Neural cell (in vitro differentiated cells): ENCODE results near the gene SOX5. TPM values are rescaled to one million over a fixed set of nuclear protein-coding genes. Genes with fewer than 3 reads are reported as not detected.

Source experiments
- H2AFZ ChIP-seq: fragments of 200-600, 300-800 bp; sonication (generic), shearing (Covaris generic); 2 replicates; pipeline ENCODE4 v1.6.0; 2014; ENCODE audit warnings: low read depth, mild to moderate bottlenecking, antibody characterized with exemption, low read length, moderate library complexity
- H3F3A ChIP-seq: fragments of 200-600 bp; shearing (Covaris generic); 2 replicates; pipeline ENCODE4 v1.6.1; 2016; ENCODE audit warnings: mild to moderate bottlenecking, moderate library complexity, mixed read lengths, antibody characterized with exemption, low read length; ENCODE audit not compliant: insufficient read depth, poor library complexity, severe bottlenecking
- H3K27ac ChIP-seq: fragments of 200-600, 300-800 bp; sonication (generic), shearing (Covaris generic); 2 replicates; pipeline ENCODE4 v1.5.1; 2014; ENCODE audit warnings: mild to moderate bottlenecking, low read length, moderate library complexity
- H3K27me3 ChIP-seq: fragments of 300-800, 200-600 bp; sonication (generic), shearing (Covaris generic); 2 replicates; pipeline ENCODE4 v1.6.0; 2014; ENCODE audit warnings: mild to moderate bottlenecking, low read depth, low read length, moderate library complexity; ENCODE audit not compliant: insufficient read depth
- H3K36me3 ChIP-seq: fragments of 300-800, 200-600 bp; sonication (generic), shearing (Covaris generic); 2 replicates; pipeline ENCODE4 v1.5.1; 2014; ENCODE audit warnings: mild to moderate bottlenecking, antibody characterized with exemption, low read length, moderate library complexity; ENCODE audit not compliant: insufficient read depth
- H3K4me2 ChIP-seq: fragments of 300-800, 200-600 bp; sonication (generic), shearing (Covaris generic); 2 replicates; pipeline ENCODE4 v1.6.0; 2014; ENCODE audit warnings: mild to moderate bottlenecking, low read length
- H3K4me3 ChIP-seq: fragments of 300-800, 200-600 bp; sonication (generic), shearing (Covaris generic); 2 replicates; pipeline ENCODE4 v1.5.1; 2014; ENCODE audit warnings: mild to moderate bottlenecking, low read length, moderate library complexity
- H3K79me2 ChIP-seq: fragments of 200-600 bp; shearing (Covaris generic); replicated peaks from 2 replicates; pipeline ENCODE4 v1.6.0; 2014; ENCODE audit warnings: mild to moderate bottlenecking, low read length, moderate library complexity; ENCODE audit not compliant: insufficient read depth
- H3K9ac ChIP-seq: fragments of 300-800, 200-600 bp; sonication (generic), shearing (Covaris generic); 2 replicates; pipeline ENCODE4 v1.6.1; 2016; ENCODE audit warnings: mild to moderate bottlenecking, low read length, mixed read lengths
- H3K9me2 ChIP-seq: fragments of 200-600 bp; shearing (Covaris generic); 2 replicates; pipeline ENCODE4 v1.6.1; 2016; ENCODE audit warnings: mild to moderate bottlenecking, low read length, mixed read lengths; ENCODE audit not compliant: insufficient read depth
- H3K9me3 ChIP-seq: fragments of 200-600, 300-800 bp; sonication (generic), shearing (Covaris generic); 2 replicates; pipeline ENCODE4 v1.6.1; 2016; ENCODE audit warnings: mild to moderate bottlenecking, mixed run types, low read length, moderate library complexity, mixed read lengths
- H4K20me1 ChIP-seq: fragments of 200-600 bp; shearing (Covaris generic); 2 replicates; pipeline ENCODE4 v1.6.1; 2016; ENCODE audit warnings: mild to moderate bottlenecking, mixed run types; ENCODE audit not compliant: insufficient read depth
- CTCF ChIP-seq: fragments of 450-650 bp; IDR thresholded peaks from 2 replicates; pipeline ENCODE4 v1.5.1; 2014; ENCODE audit warnings: antibody characterized with exemption, mild to moderate bottlenecking, moderate library complexity; ENCODE audit not compliant: poor library complexity, severe bottlenecking
- EP300 ChIP-seq: fragments of 450-650 bp; conservative IDR thresholded peaks from 2 replicates; pipeline ENCODE4 v1.6.1; 2014; ENCODE audit warnings: antibody characterized with exemption, mild to moderate bottlenecking, moderate library complexity; ENCODE audit not compliant: poor library complexity, severe bottlenecking
- EZH2 ChIP-seq: fragments of 200-600, 300-800 bp; shearing (Covaris generic), sonication (generic); IDR thresholded peaks from 2 replicates; pipeline ENCODE4 v1.6.1; 2014; ENCODE audit warnings: antibody characterized with exemption, low read length, borderline replicate concordance, mild to moderate bottlenecking; ENCODE audit not compliant: insufficient read depth, poor library complexity, severe bottlenecking
- MXI1 ChIP-seq: fragments of 450-650 bp; conservative IDR thresholded peaks from 2 replicates; pipeline ENCODE4 v1.6.1; 2014; ENCODE audit warnings: antibody characterized with exemption, mild to moderate bottlenecking; ENCODE audit not compliant: poor library complexity, severe bottlenecking
- POLR2AphosphoS5 ChIP-seq: IDR thresholded peaks from 2 replicates; pipeline ENCODE4 v1.6.1; 2012
- RAD21 ChIP-seq: fragments of 450-650 bp; conservative IDR thresholded peaks from 2 replicates; pipeline ENCODE4 v1.6.1; 2014; ENCODE audit warnings: antibody characterized with exemption, mild to moderate bottlenecking, moderate library complexity
- REST ChIP-seq: IDR thresholded peaks from 2 replicates; pipeline ENCODE4 v1.6.1; 2012; ENCODE audit warnings: borderline replicate concordance
- SMC3 ChIP-seq: fragments of 450-650 bp; conservative IDR thresholded peaks from 2 replicates; pipeline ENCODE4 v1.6.1; 2014; ENCODE audit warnings: antibody characterized with exemption, mild to moderate bottlenecking, moderate library complexity; ENCODE audit not compliant: poor library complexity
- TAF1 ChIP-seq: IDR thresholded peaks from 2 replicates; pipeline ENCODE4 v1.6.1; 2012; ENCODE audit warnings: low read depth
- polyA plus RNA-seq: library from polyadenylated mRNA; depleted of rRNA; stranded (reverse); fragments of >200 nt; gene quantifications from 2 replicates; pipeline ENCODE4 v1.2.3, GENCODE V29; 2014

SOX5 gene
- polyA plus RNA-seq, 1 donor from 2014 or later: 1.8 TPM

DNA sequence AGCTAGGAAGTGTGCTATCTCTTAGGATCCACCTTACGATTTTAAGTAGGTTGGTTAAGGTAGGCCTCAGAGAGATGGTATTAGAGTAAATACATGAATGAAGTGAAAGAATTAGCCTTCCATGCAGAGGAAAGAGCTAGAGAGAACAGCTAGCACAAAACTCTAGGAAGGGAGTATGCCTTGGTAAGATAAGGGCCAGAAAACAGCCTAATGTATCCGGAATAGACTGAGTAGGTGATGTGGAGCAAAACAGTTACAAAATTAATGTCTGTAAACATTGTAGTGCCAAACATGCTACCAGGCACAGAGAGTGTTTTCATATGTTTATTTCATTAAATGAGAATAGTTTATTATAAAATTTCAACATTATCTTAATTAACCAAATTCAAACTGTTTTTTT lies 315.1 kb downstream of the SOX5 start:
- Histone ChIP-seq H3K27me3 (no peaks in the 10 kb centered on the region), H3K4me3 (no peak overlapping the region), H3K4me2 (no peak overlapping the region), H3K79me2 (no peaks in the 10 kb centered on the region), H3K9me2 (no peaks in the 10 kb centered on the region), H2AFZ (no peak overlapping the region), H3K27ac (no peak overlapping the region), H3K9ac (no peak overlapping the region), H3K36me3 (no peaks in the 10 kb centered on the region), H3K9me3 (no peaks in the 10 kb centered on the region), H3F3A (no peaks in the 10 kb centered on the region), H4K20me1 (no peaks in the 10 kb centered on the region)
- TF ChIP-seq SMC3 (no peak), EP300 (no peak), POLR2AphosphoS5 (no peak), REST (no peak), MXI1 (no peak), CTCF (no peak), RAD21 (no peak), TAF1 (no peak), EZH2 (no peak)

- Histone ChIP-seq H3F3A (no peaks in the 10 kb centered on the region), H3K4me3 (no peak overlapping the region), H3K27me3 (no peaks in the 10 kb centered on the region), H3K9me2 (no peaks in the 10 kb centered on the region), H3K4me2 (no peak overlapping the region), H3K27ac (no peak overlapping the region), H3K79me2 (no peaks in the 10 kb centered on the region), H3K9me3 (no peaks in the 10 kb centered on the region), H3K9ac (no peak overlapping the region), H3K36me3 (no peaks in the 10 kb centered on the region), H4K20me1 (no peaks in the 10 kb centered on the region), H2AFZ (no peak overlapping the region)
- TF ChIP-seq TAF1: no peak
- TF ChIP-seq MXI1: no peak
- no peak for TF ChIP-seq POLR2AphosphoS5
- no peak for TF ChIP-seq RAD21
- TF ChIP-seq REST: no peak
- TF ChIP-seq EP300: no peak
Measured at GRCh38 chr12:23631786-23632377, 317.6 kb downstream of the SOX5 start.
